Activated CD4-positive, CD25-positive, alpha-beta regulatory T cell treated with anti-CD3 and anti-CD28 coated beads, Interleukin-2, amount 50 U/mL, for 16 hours (primary cell): ENCODE results near the gene FRAT1.

Experiments
- DNase-seq: peaks from one replicate; pipeline ENCODE4 v3.0.0-alpha.2; 2020; ENCODE audit warnings: low read depth, low spot score

Gene FRAT1

GRCh38 chr10:97307866-97308780 is 10.9 kb upstream of the FRAT1 start:
- no peak for DNase-seq

- no peak for DNase-seq
Measured at GRCh38 chr10:97311111-97311626, 7.9 kb upstream of the FRAT1 start.

GRCh38 chr10:97312897-97313296 is 6.2 kb upstream of the FRAT1 start:
- no peak for DNase-seq

- DNase-seq: no peak
Measured at GRCh38 chr10:97314671-97315070, 4.4 kb upstream of the FRAT1 start.

GRCh38 chr10:97319671-97320479 is 804 bp downstream of the FRAT1 start:
- peak; percentile 33 for DNase-seq

GRCh38 chr10:97320480-97321031 is 1.5 kb downstream of the FRAT1 start:
- no peak for DNase-seq

GRCh38 chr10:97321032-97321803 is 2.1 kb downstream of the FRAT1 start:
- DNase-seq: no peak

- DNase-seq: no peak
Measured at GRCh38 chr10:97321804-97322190, 2.7 kb downstream of the FRAT1 start.

GRCh38 chr10:97323501-97323900 is 4.4 kb downstream of the FRAT1 start:
- no peak for DNase-seq

GRCh38 chr10:97325754-97326153 is 6.7 kb downstream of the FRAT1 start:
- DNase-seq: no peak

GRCh38 chr10:97327348-97328294 is 8.6 kb downstream of the FRAT1 start:
- DNase-seq: no peak

- DNase-seq: no peak
Measured at GRCh38 chr10:97328646-97329453, 9.8 kb downstream of the FRAT1 start.

- DNase-seq: no peak
Measured at GRCh38 chr10:97329766-97330165, 10.7 kb downstream of the FRAT1 start.

GRCh38 chr10:97331153-97331703 is 12.2 kb downstream of the FRAT1 start:
- DNase-seq: no peak

- DNase-seq: no peak
Measured at GRCh38 chr10:97332591-97333350, 13.7 kb downstream of the FRAT1 start.

- DNase-seq: no peak
Measured at GRCh38 chr10:97333351-97333600, 14.2 kb downstream of the FRAT1 start.

- DNase-seq: no peak
Measured at GRCh38 chr10:97333601-97334369, 14.7 kb downstream of the FRAT1 start.
